Activated T-cell treated with anti-CD3 and anti-CD28 coated beads for 24 hours (primary cell): ENCODE results near the gene C1orf35.
A peak's percentile ranks its signal among the peaks of the same experiment; 100 is the strongest.

Source experiments
- DNase-seq: peaks from one replicate; pipeline ENCODE4 v3.0.0-alpha.2; 2020; ENCODE audit warnings: low read depth

The C1orf35 gene

GRCh38 chr1:228109073-228109961 lies 6.2 kb upstream of the C1orf35 start, which contains the start of gene MRPL55:
Gene MRPL55 (minus strand): TSS chr1:228109299. CDS start chr1:228108260, 1,039 bp downstream.
- peak; percentile 99 for DNase-seq

- no peak for DNase-seq
Measured at GRCh38 chr1:228108742-228109072, 5.6 kb upstream of the C1orf35 start.

- DNase-seq: no peak
Measured at GRCh38 chr1:228108055-228108690, 5.0 kb upstream of the C1orf35 start.

- no peak for DNase-seq
Measured at GRCh38 chr1:228107636-228108035, 4.5 kb upstream of the C1orf35 start.

GRCh38 chr1:228106800-228107054 lies 3.6 kb upstream of the C1orf35 start:
- no peak for DNase-seq

- DNase-seq: no peak
Measured at GRCh38 chr1:228105996-228106799, 3.1 kb upstream of the C1orf35 start.

- DNase-seq: no peak
Measured at GRCh38 chr1:228105270-228105995, 2.3 kb upstream of the C1orf35 start.

- DNase-seq: no peak
Measured at GRCh38 chr1:228104526-228105269, 1.6 kb upstream of the C1orf35 start.

GRCh38 chr1:228101994-228102790 lies 933 bp downstream of the C1orf35 start:
- DNase-seq: peak; percentile 37

GRCh38 chr1:228101614-228101993 lies 1.5 kb downstream of the C1orf35 start:
- no peak for DNase-seq

GRCh38 chr1:228100822-228101613 lies 2.1 kb downstream of the C1orf35 start:
- DNase-seq: no peak

GRCh38 chr1:228099331-228099732 lies 3.8 kb downstream of the C1orf35 start:
- DNase-seq: no peak

- DNase-seq: no peak
Measured at GRCh38 chr1:228098323-228098931, 4.7 kb downstream of the C1orf35 start.

- no peak for DNase-seq
Measured at GRCh38 chr1:228097333-228098081, 5.6 kb downstream of the C1orf35 start.

- DNase-seq: no peak
Measured at GRCh38 chr1:228096416-228097332, 6.5 kb downstream of the C1orf35 start.

- no peak for DNase-seq
Measured at GRCh38 chr1:228095938-228096337, 7.2 kb downstream of the C1orf35 start.

GRCh38 chr1:228095161-228095560 lies 8.0 kb downstream of the C1orf35 start:
- no peak for DNase-seq
